Activated CD4-positive, CD25-positive, alpha-beta regulatory T cell treated with anti-CD3 and anti-CD28 coated beads, Interleukin-2, amount 50 U/mL, for 16 hours (primary cell): Measurements from ENCODE around the gene RNU1-3.
"Not testable (repeated sequence)": the region's sequence is repeated elsewhere in the genome, so short reads cannot be mapped to it uniquely, and the experiment has no call there.

Experiments used
- DNase-seq: peaks from one replicate; pipeline ENCODE4 v3.0.0-alpha.2; 2020; ENCODE audit warnings: low read depth, low spot score

The RNU1-3 gene

GRCh38 chr1:16666502-16667413, at the start of gene RNU1-3:
RNU1-3 (minus strand) TSS chr1:16666948.
- DNase-seq: not testable (repeated sequence)

GRCh38 chr1:16713480-16713879, 46.7 kb upstream of the RNU1-3 start:
- DNase-seq: not testable (repeated sequence)

- DNase-seq: not testable (repeated sequence)
Observed at GRCh38 chr1:16712984-16713383, 46.2 kb upstream of the RNU1-3 start.

GRCh38 chr1:16712582-16712981, 45.8 kb upstream of the RNU1-3 start:
- DNase-seq: not testable (repeated sequence)

GRCh38 chr1:16712131-16712530, 45.4 kb upstream of the RNU1-3 start:
- DNase-seq: not testable (repeated sequence)

GRCh38 chr1:16710618-16711017, 43.9 kb upstream of the RNU1-3 start:
- DNase-seq: not testable (repeated sequence)

GRCh38 chr1:16709659-16710087, 42.9 kb upstream of the RNU1-3 start:
- DNase-seq: not testable (repeated sequence)

GRCh38 chr1:16708704-16709103, 42.0 kb upstream of the RNU1-3 start:
- DNase-seq: not testable (repeated sequence)

- not testable (repeated sequence) for DNase-seq
Observed at GRCh38 chr1:16707130-16708093, 40.7 kb upstream of the RNU1-3 start.

GRCh38 chr1:16706302-16706701, 39.6 kb upstream of the RNU1-3 start:
- not testable (repeated sequence) for DNase-seq

- DNase-seq: not testable (repeated sequence)
Observed at GRCh38 chr1:16704502-16705100, 37.9 kb upstream of the RNU1-3 start.

- DNase-seq: not testable (repeated sequence)
Observed at GRCh38 chr1:16704076-16704475, 37.3 kb upstream of the RNU1-3 start.

- not testable (repeated sequence) for DNase-seq
Observed at GRCh38 chr1:16703602-16704001, 36.9 kb upstream of the RNU1-3 start.

GRCh38 chr1:16703141-16703540, 36.4 kb upstream of the RNU1-3 start:
- DNase-seq: not testable (repeated sequence)

GRCh38 chr1:16702280-16702679, 35.5 kb upstream of the RNU1-3 start:
- DNase-seq: not testable (repeated sequence)

- DNase-seq: not testable (repeated sequence)
Observed at GRCh38 chr1:16701189-16701588, 34.4 kb upstream of the RNU1-3 start.

GRCh38 chr1:16700138-16700895, 33.6 kb upstream of the RNU1-3 start:
- not testable (repeated sequence) for DNase-seq

- DNase-seq: not testable (repeated sequence)
Observed at GRCh38 chr1:16699440-16699839, 32.7 kb upstream of the RNU1-3 start.

GRCh38 chr1:16697152-16697551, 30.4 kb upstream of the RNU1-3 start:
- DNase-seq: not testable (repeated sequence)

GRCh38 chr1:16696507-16697150, 29.9 kb upstream of the RNU1-3 start:
- not testable (repeated sequence) for DNase-seq
